Colonic mucosa (tissue), 4 donors: ENCODE results near the gene HDAC4. TPM values are rescaled to one million over a fixed set of nuclear protein-coding genes. Genes with fewer than 3 reads are reported as not detected.

ENCODE experiments used
- DNase-seq: peaks from one replicate; pipeline ENCODE4 v3.0.0-alpha.2; 2020
- H3K27ac ChIP-seq: fragments of 200-600 bp; one replicate; pipeline ENCODE4 v1.8.0; 2021
- H3K27me3 ChIP-seq: fragments of 200-600 bp; one replicate; pipeline ENCODE4 v1.8.0; 2021
- H3K36me3 ChIP-seq: fragments of 200-600 bp; one replicate; pipeline ENCODE4 v1.8.0; 2021
- H3K4me1 ChIP-seq: fragments of 200-600 bp; one replicate; pipeline ENCODE4 v1.8.0; 2021; ENCODE audit warnings: mild to moderate bottlenecking
- H3K4me3 ChIP-seq: fragments of 200-600 bp; one replicate; pipeline ENCODE4 v1.8.0; 2021
- H3K9ac ChIP-seq, 2 donors: one replicate each; pipeline ENCODE4 v1.7.0; 2013; ENCODE audit warnings: control low read depth in 2 of 2, low read depth in 2 of 2, low read length in 2 of 2
- H3K9me3 ChIP-seq: fragments of 200-600 bp; one replicate; pipeline ENCODE4 v1.8.0; 2021
- CTCF ChIP-seq: fragments of 200-600 bp; IDR thresholded peaks from one replicate; pipeline ENCODE4 v1.8.0; 2022; ENCODE audit warnings: antibody characterized with exemption, mild to moderate bottlenecking
- intact Hi-C: fragments of 100-400 bp; cut with DNase I; formaldehyde crosslinking; loops from one replicate; pipeline ENCODE4 v1.14.1; 2022
- total RNA-seq, 2 donors: library from RNA; stranded (reverse); fragmentation: NEBNext Ultra II Directional in 1 of 2; extraction: Animal tissue kit (Norgen Biotek cat#: 25700) in 1 of 2; gene quantifications; one replicate each; pipeline ENCODE4 v1.2.1, GENCODE V29; 2021
- donor health status: healthy.
- donor health status: DM: no; HTN: no; CAD: no.
- donor health status: DM: no; HTN: no; CAD: no.

HDAC4 gene
- total RNA-seq, 2 donors from 2014 or later = 35.3 to 46.8 TPM

GRCh38 chr2:239101071-239101470 lies 299.7 kb downstream of the HDAC4 start:
- H3K9ac ChIP-seq = no peak overlapping the region
- peaks cover 6% of the 10 kb centered on the region for H3K36me3 ChIP-seq
- no peak overlapping the region for H3K4me3 ChIP-seq

GRCh38 chr2:239099474-239099873 lies 301.3 kb downstream of the HDAC4 start:
- H3K4me3 ChIP-seq = no peak overlapping the region
- H3K9ac ChIP-seq = no peak overlapping the region
- no peaks in the 10 kb centered on the region for H3K9me3 ChIP-seq
- peaks cover 6% of the 10 kb centered on the region for H3K36me3 ChIP-seq
- no peak overlapping the region for H3K27ac ChIP-seq
- H3K27me3 ChIP-seq = no peaks in the 10 kb centered on the region
- no peaks in the 10 kb centered on the region for H3K4me1 ChIP-seq
- intact Hi-C loops = no loop called here
- DNase-seq = no peak
- TF ChIP-seq CTCF = no peak

More at GRCh38 chr2:239101071-239101470, 299.7 kb downstream of the HDAC4 start:
- H3K27ac ChIP-seq = no peak overlapping the region
- intact Hi-C loops = no loop called here
- no peaks in the 10 kb centered on the region for H3K4me1 ChIP-seq
- no peak for TF ChIP-seq CTCF
- no peaks in the 10 kb centered on the region for H3K27me3 ChIP-seq
- DNase-seq = no peak
- H3K9me3 ChIP-seq = no peaks in the 10 kb centered on the region

- intact Hi-C loops = no loop called here
- no peak for DNase-seq
These were observed 302.4 kb downstream of the HDAC4 start for GRCh38 chr2:239098288-239098970.

GRCh38 chr2:239097428-239097696 lies 303.5 kb downstream of the HDAC4 start:
- Histone ChIP-seq H3K36me3 (peaks cover 3% of the 10 kb centered on the region), H3K4me1 (no peaks in the 10 kb centered on the region), H3K9ac (no peak overlapping the region), H3K4me3 (no peak overlapping the region), H3K27ac (no peak overlapping the region), H3K27me3 (no peaks in the 10 kb centered on the region), H3K9me3 (no peaks in the 10 kb centered on the region)
- no peak for TF ChIP-seq CTCF
- intact Hi-C loops = no loop called here
- DNase-seq = no peak

More at GRCh38 chr2:239098288-239098970, 302.4 kb downstream of the HDAC4 start:
- no peak overlapping the region for H3K9ac ChIP-seq
- H3K9me3 ChIP-seq = no peaks in the 10 kb centered on the region
- no peaks in the 10 kb centered on the region for H3K4me1 ChIP-seq
- no peak for TF ChIP-seq CTCF
- H3K27ac ChIP-seq = no peak overlapping the region
- H3K36me3 ChIP-seq = peaks cover 6% of the 10 kb centered on the region
- no peak overlapping the region for H3K4me3 ChIP-seq
- H3K27me3 ChIP-seq = no peaks in the 10 kb centered on the region

DNA sequence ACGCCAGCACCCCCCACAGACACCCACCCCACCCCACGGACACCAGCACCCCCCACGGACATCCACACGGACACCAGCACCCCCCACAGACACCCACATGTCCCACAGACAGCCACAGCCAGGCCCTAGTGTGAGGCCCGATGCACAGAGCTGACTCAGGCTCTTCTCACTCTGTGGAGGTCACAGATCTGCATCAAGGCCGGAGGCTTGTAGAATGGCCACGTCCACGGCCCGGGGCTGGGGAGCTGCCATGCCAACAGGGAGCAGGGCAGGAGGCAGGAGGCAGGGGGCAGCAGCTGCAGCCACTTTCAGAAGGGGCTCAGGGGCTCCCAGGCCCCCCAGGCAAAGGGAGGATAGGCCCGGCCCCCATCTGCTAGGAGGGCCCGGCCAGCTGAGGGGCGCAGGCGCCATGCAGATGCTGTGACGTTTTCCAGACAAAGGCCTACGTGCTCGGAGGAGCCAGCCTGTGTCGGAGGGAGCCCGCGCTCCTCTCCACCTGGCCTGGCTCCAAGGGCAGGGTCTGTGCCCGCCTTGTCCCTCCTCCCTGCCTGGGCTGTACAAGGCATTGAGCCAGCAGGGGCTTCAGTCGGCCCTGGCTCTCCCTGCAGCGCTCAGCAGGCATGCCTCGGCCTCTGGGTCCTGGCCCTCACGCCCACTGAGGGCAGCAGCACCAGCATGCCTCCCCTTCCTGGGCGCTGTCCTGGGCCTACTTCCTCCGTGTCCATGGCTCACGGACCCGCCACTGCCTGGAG lies 304.0 kb downstream of the HDAC4 start:
- Histone ChIP-seq H3K4me1 (no peaks in the 10 kb centered on the region), H3K4me3 (no peak overlapping the region), H3K36me3 (no peaks in the 10 kb centered on the region), H3K9ac (no peak overlapping the region), H3K27me3 (no peaks in the 10 kb centered on the region), H3K27ac (no peak overlapping the region), H3K9me3 (no peaks in the 10 kb centered on the region)
- no peak for DNase-seq
- intact Hi-C loops = no loop called here
- no peak for TF ChIP-seq CTCF
